Measurements from ENCODE around the gene CDC42BPB.

Gene CDC42BPB

DNA sequence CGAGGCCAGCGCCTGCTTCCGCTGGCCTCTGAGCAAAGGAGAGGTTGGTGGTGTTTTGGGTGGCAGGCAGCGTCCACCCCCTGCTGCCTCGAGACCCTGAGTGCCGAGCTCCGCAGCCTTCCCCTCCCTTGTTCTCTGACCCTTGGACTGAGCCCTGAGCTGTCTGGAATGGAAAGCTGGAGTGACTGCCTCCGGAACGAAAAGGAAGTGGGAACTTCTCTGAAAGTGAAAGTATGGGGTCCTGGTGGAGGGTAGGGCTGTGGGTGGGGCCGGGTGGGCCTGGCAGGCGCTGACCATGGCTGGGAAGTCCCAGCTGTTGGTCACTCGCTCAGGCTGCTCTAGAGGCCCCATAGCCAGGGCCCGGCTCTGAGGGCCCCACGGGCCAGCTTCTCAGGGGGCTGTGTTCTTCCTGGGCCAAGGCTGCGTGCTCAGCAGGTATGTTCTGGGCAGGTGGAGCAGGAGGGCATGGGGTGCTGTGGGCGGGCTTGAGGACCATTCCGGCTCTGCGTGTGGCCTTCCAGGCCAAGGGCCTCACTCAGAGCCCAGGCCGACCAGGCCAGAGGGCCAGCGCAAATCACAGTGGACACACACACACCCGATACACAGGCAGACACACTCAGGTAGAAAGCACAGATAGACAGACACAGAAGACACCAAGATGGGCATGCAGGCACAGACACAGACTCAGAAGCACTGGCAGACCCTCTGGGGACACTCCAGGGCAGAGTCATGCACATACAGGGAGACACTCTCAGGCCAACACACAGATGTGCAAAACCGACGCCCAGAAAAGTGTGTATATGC is 37.3 kb upstream of the CDC42BPB start, which contains the start of gene EXOC3L4:
Gene EXOC3L4, plus strand, starts transcription at position 320 of the 804 bp plus-strand sequence. CDS start 5,495 bp downstream, outside the sequence.
- H3K27ac ChIP-seq (ENCODE audit: insufficient read depth, low read depth, low read length, poor library complexity, severe bottlenecking) = no peak within 1 kb of the TSS
- no peak within 1 kb of the TSS for H3K4me3 ChIP-seq (ENCODE audit: insufficient read depth, low read depth, low read length)
- peaks cover 18% of the 10 kb centered on the region for H3K27me3 ChIP-seq (ENCODE audit: control insufficient read depth, insufficient read depth, low read length, poor library complexity, severe bottlenecking)
- no peaks in the 10 kb centered on the region for H3K9me3 ChIP-seq (ENCODE audit: control insufficient read depth, low read length)
- WGBS, 2 experiments = 90 to 91% methylated on average over 23 of the region's 23 CpGs
- no peaks in the 10 kb centered on the region for H3K36me3 ChIP-seq (ENCODE audit: control insufficient read depth, insufficient read depth, low read length)
- H3K4me1 ChIP-seq (ENCODE audit: control insufficient read depth, insufficient read depth, low read length) = peaks cover 19% of the 10 kb centered on the region

DNA sequence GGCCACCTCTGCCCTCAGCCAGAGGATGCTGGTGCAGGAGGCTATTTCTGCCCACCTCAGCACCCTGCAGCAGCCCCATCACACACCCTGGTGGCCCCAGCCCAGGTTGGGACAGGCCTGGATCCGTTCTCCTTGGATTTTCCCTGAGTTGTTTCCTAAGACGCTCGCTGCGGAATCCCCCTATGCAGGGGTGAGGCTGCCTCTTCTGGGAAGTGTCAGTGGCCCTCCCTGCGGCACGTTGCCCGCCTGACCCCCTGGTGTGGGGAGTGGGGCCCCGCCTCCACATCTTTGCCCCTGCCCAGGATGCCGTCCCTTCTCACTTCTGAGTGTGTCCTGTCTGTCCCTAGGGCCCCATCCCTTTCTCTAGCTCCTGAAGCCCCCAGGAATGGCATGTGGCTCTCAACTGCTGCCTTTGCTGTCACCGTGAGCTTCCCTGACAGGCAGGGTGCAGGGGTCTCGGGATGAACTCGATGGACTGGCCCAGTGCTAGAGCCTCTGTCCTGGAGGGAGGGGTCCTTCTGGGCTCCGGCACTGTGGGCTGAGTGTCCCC is 36.6 kb upstream of the CDC42BPB start:
- 58 to 62% methylated on average over 13 of the region's 13 CpGs for WGBS, 2 experiments
- peaks cover 12% of the 10 kb centered on the region for H3K4me1 ChIP-seq (ENCODE audit: control insufficient read depth, insufficient read depth, low read length)
- no peaks in the 10 kb centered on the region for H3K9me3 ChIP-seq (ENCODE audit: control insufficient read depth, low read length)
- H3K4me3 ChIP-seq (ENCODE audit: insufficient read depth, low read depth, low read length) = no peak overlapping the region
- peaks cover 18% of the 10 kb centered on the region for H3K27me3 ChIP-seq (ENCODE audit: control insufficient read depth, insufficient read depth, low read length, poor library complexity, severe bottlenecking)
- H3K27ac ChIP-seq (ENCODE audit: insufficient read depth, low read depth, low read length, poor library complexity, severe bottlenecking) = no peak overlapping the region
- H3K36me3 ChIP-seq (ENCODE audit: control insufficient read depth, insufficient read depth, low read length) = no peaks in the 10 kb centered on the region

DNA sequence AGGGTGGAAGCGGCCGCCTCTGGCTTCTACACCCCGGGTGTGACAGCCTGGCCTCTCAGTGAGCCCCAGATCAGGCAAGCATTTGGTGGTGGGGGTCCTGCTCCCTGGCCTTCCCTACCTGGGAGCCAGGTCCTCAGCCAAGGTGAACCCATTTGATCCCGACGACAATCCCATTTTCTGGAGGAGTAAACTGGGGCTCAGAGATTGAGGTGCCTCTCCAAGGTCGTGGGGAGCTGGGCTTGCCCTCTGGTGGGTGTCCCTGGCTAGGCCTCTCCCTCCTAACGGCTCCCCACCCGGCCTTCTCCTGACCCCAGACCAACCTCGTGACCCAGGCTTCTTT is 34.5 kb upstream of the CDC42BPB start:
- no peaks in the 10 kb centered on the region for H3K9me3 ChIP-seq (ENCODE audit: control insufficient read depth, low read length)
- peaks cover 8% of the 10 kb centered on the region for H3K4me1 ChIP-seq (ENCODE audit: control insufficient read depth, insufficient read depth, low read length)
- peaks cover 18% of the 10 kb centered on the region for H3K27me3 ChIP-seq (ENCODE audit: control insufficient read depth, insufficient read depth, low read length, poor library complexity, severe bottlenecking)
- no peak overlapping the region for H3K27ac ChIP-seq (ENCODE audit: insufficient read depth, low read depth, low read length, poor library complexity, severe bottlenecking)
- H3K4me3 ChIP-seq (ENCODE audit: insufficient read depth, low read depth, low read length) = no peak overlapping the region
- 66 to 68% methylated on average over 9 of the region's 9 CpGs for WGBS, 2 experiments
- H3K36me3 ChIP-seq (ENCODE audit: control insufficient read depth, insufficient read depth, low read length) = no peaks in the 10 kb centered on the region

DNA sequence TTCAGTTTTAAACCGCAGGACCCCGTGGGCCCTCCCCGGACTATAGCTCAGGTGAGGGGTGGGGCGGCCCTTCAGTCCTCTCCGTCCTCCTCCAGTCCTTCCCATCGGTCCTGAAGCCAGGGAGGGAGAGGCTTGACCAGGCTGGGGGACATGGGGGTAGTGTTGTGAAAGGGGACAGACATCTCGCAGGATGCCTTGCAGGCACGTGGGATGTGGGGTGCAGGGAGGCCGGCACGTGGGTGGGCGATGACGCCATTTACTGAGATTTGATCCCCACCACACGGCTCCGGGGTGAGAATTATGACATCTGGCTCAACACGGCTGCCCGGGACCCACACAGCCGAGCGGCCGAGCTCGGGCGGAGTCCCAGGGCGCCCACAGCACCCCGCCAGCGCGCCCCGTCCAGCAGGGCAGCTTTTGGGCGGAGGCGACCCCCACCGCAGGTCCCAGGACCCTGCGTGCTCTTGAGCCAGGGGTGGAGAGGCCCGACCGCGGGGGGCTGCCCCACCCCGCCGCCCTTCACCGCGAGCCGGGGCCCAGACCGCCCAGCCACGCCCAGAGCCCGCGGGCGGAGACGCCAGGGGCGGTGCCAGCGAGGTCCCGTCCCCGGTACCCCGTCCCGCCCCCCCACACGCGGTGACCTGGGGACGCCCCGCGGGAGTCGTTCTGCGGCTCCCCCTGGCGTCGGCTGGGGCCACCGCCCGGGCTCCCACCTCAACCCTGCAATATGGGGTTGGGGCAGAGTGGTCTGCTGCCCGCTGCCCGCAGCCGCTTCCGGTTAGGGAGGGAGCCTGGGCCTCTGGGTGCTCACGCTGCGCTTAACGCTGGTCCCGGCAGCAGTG is 33.9 kb upstream of the CDC42BPB start:
- Histone ChIP-seq H3K4me1 (ENCODE audit: control insufficient read depth, insufficient read depth, low read length) (peaks cover 8% of the 10 kb centered on the region), H3K36me3 (ENCODE audit: control insufficient read depth, insufficient read depth, low read length) (no peaks in the 10 kb centered on the region), H3K27ac (ENCODE audit: insufficient read depth, low read depth, low read length, poor library complexity, severe bottlenecking) (no peak overlapping the region), H3K4me3 (ENCODE audit: insufficient read depth, low read depth, low read length) (peak overlapping the region; percentile 20), H3K9me3 (ENCODE audit: control insufficient read depth, low read length) (no peaks in the 10 kb centered on the region), H3K27me3 (ENCODE audit: control insufficient read depth, insufficient read depth, low read length, poor library complexity, severe bottlenecking) (peaks cover 18% of the 10 kb centered on the region)
- 18 to 20% methylated on average over 69 of the region's 69 CpGs for WGBS, 2 experiments

DNA sequence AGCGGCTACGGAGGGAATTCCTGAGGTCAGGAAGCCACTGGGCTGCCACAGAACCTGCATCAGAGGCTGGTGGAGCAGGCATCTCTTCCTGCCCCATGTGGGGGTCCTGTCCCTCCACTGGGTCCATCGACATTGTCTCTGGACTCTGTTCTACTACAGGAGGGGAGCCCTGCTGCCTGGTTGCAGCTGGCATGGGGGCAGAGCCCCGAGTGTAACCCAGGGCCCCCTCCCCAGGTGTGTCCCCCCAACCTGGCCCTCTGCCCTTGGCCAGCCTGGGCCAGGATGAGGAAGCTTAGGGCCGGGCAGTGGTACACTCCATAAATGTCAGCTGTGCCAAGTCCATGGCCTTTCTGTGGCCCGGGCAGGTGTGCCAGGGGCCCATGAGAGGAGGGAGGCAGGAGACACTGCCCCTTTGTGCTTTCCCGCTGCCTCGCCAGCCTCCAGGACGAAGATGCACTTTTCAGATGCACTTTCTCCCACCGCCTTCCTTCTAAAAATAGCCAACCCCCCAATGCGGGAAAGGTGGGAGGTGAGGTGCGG is 33.2 kb upstream of the CDC42BPB start:
- WGBS, 2 experiments = 86 to 91% methylated on average over 12 of the region's 12 CpGs
- no peak overlapping the region for H3K4me3 ChIP-seq (ENCODE audit: insufficient read depth, low read depth, low read length)
- H3K4me1 ChIP-seq (ENCODE audit: control insufficient read depth, insufficient read depth, low read length) = peaks cover 8% of the 10 kb centered on the region
- no peaks in the 10 kb centered on the region for H3K36me3 ChIP-seq (ENCODE audit: control insufficient read depth, insufficient read depth, low read length)
- H3K9me3 ChIP-seq (ENCODE audit: control insufficient read depth, low read length) = no peaks in the 10 kb centered on the region
- H3K27ac ChIP-seq (ENCODE audit: insufficient read depth, low read depth, low read length, poor library complexity, severe bottlenecking) = no peak overlapping the region
- peaks cover 19% of the 10 kb centered on the region for H3K27me3 ChIP-seq (ENCODE audit: control insufficient read depth, insufficient read depth, low read length, poor library complexity, severe bottlenecking)

DNA sequence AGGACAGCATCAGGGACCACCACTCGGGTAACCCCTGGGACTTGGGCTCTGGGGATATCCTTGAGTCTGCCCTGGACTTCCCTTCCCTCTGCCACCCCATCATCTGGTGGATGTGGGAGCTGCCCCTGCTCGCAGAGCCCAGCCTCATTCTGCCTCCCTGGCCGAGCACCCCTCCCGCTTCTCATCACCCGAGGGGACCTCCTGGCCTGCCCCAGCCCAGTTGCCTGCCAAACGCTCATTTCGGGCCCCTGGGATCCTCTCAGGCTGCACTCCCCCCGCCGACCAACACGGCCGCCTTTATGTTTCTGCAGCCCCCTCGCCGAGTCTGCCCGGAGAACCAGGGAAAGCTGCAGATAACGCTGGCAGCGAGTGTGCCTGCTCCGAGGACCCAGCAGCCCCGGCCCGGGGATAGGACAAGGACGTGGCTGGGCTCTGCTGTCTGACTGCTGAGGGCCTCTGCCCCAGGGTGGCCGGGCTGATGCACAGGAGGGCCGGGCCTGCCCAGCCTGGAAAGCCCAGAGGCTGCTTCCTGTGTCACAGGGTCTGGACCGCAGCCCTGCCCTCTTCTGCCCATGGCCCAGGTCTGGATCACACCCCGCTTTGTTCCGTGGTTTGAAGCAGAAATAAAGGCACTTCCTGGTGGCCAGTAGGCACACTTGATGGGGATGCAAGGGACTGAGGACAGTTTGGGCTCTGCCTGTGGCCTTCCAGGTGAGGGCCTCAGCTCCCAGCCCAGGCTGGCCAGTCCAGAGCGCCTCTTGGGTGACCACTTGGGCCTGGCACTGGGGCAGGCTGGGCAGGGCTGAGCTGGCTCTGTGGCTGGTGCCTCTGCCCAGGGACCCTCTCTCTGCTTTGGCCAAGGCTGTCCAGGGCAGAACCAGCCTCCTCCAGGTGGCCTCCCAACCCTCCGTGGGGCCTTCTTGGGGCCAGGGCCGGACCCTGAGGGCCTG is 32.3 kb upstream of the CDC42BPB start:
- Histone ChIP-seq H3K36me3 (ENCODE audit: control insufficient read depth, insufficient read depth, low read length) (no peaks in the 10 kb centered on the region), H3K27ac (ENCODE audit: insufficient read depth, low read depth, low read length, poor library complexity, severe bottlenecking) (no peak overlapping the region), H3K9me3 (ENCODE audit: control insufficient read depth, low read length) (no peaks in the 10 kb centered on the region), H3K4me1 (ENCODE audit: control insufficient read depth, insufficient read depth, low read length) (peaks cover 3% of the 10 kb centered on the region), H3K4me3 (ENCODE audit: insufficient read depth, low read depth, low read length) (no peak overlapping the region), H3K27me3 (ENCODE audit: control insufficient read depth, insufficient read depth, low read length, poor library complexity, severe bottlenecking) (peaks cover 28% of the 10 kb centered on the region)
- 87 to 88% methylated on average over 28 of the region's 28 CpGs for WGBS, 2 experiments

DNA sequence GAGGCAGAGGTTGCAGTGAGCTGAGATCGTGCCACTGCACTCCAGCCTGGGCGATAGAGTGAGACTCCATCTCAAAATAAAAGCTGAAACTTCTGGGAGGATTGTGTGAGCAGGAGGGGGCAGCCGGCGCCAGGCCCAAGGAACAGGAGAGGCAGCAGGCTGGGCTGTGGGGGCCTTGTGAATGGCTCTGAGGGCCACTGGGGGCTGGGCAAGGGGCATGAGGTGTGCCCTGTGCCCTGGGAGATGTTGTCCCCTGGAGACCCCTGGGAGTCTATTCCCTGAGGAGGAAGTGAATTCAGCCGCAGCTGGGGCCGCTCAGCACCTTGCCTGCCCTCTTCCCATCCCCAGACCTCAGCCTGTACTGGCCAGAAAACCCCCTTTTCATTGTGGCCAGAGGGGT is 31.6 kb upstream of the CDC42BPB start:
- no peaks in the 10 kb centered on the region for H3K36me3 ChIP-seq (ENCODE audit: control insufficient read depth, insufficient read depth, low read length)
- H3K27ac ChIP-seq (ENCODE audit: insufficient read depth, low read depth, low read length, poor library complexity, severe bottlenecking) = no peak overlapping the region
- H3K9me3 ChIP-seq (ENCODE audit: control insufficient read depth, low read length) = no peaks in the 10 kb centered on the region
- H3K27me3 ChIP-seq (ENCODE audit: control insufficient read depth, insufficient read depth, low read length, poor library complexity, severe bottlenecking) = peaks cover 35% of the 10 kb centered on the region
- 88 to 94% methylated on average over 6 of the region's 6 CpGs for WGBS, 2 experiments
- no peak overlapping the region for H3K4me3 ChIP-seq (ENCODE audit: insufficient read depth, low read depth, low read length)
- peaks cover 3% of the 10 kb centered on the region for H3K4me1 ChIP-seq (ENCODE audit: control insufficient read depth, insufficient read depth, low read length)

DNA sequence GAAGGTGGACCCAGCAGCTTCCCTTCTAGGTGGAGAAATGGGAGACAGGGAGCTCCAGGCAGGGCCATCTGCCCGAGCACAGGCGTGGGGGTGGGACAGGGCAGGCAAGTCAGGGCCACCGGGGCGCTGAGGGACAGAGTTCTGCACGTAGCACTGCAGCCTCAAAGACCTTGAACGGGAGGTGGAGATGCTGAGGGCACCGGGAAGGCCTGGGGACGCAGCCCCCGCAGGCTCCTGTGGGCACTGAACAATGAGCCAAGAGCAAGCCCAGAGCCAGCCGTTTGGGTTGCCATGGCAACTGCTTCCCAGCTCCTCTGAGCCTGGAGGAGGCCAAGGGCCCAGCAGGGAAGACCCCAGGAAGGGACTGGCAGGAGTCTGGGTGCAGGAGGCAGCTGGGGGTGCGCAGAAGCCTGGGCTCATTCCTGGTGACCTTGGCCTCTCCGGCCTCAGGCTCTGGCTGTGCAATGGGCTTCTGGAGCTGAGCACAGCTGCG is 30.0 kb upstream of the CDC42BPB start:
- peaks cover 51% of the 10 kb centered on the region for H3K27me3 ChIP-seq (ENCODE audit: control insufficient read depth, insufficient read depth, low read length, poor library complexity, severe bottlenecking)
- H3K4me3 ChIP-seq (ENCODE audit: insufficient read depth, low read depth, low read length) = no peak overlapping the region
- 61 to 64% methylated on average over 13 of the region's 13 CpGs for WGBS, 2 experiments

DNA sequence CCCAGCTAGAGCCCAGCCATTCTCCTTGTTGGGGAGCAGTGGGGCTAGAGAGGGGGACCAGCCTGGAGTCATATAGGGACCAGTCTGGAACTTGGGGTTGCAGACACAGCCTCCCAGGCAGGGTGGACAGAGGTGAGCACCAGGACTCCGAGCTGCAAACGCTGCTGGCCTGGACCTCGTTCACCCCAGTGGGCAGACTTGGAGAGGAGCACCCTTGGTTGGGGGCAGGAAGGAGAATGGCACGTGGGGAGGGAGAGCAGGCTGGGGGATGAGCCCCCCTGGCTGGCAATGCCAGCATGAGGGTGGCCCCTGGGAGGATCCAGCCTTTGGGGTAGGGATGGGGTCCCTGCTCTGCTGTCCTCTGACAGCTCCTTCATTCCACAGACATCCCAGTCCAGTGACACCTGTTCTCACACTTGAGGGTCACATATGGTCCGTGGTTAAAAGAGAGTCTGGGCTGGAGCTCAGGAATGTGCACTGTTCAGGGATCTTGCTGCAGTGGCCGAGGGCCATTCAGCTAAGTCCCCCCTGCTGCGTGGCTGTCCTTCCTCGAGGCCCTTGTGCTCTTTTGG is 29.5 kb upstream of the CDC42BPB start:
- Histone ChIP-seq H3K27me3 (ENCODE audit: control insufficient read depth, insufficient read depth, low read length, poor library complexity, severe bottlenecking) (peaks cover 56% of the 10 kb centered on the region), H3K36me3 (ENCODE audit: control insufficient read depth, insufficient read depth, low read length) (no peaks in the 10 kb centered on the region), H3K27ac (ENCODE audit: insufficient read depth, low read depth, low read length, poor library complexity, severe bottlenecking) (no peak overlapping the region), H3K4me1 (ENCODE audit: control insufficient read depth, insufficient read depth, low read length) (peaks cover 3% of the 10 kb centered on the region), H3K9me3 (ENCODE audit: control insufficient read depth, low read length) (no peaks in the 10 kb centered on the region), H3K4me3 (ENCODE audit: insufficient read depth, low read depth, low read length) (no peak overlapping the region)
- WGBS, 2 experiments = 87 to 88% methylated on average over 8 of the region's 8 CpGs

More for the DNA sequence above, 30.0 kb upstream of the CDC42BPB start:
- H3K4me1 ChIP-seq (ENCODE audit: control insufficient read depth, insufficient read depth, low read length) = peaks cover 3% of the 10 kb centered on the region
- H3K36me3 ChIP-seq (ENCODE audit: control insufficient read depth, insufficient read depth, low read length) = no peaks in the 10 kb centered on the region
- H3K27ac ChIP-seq (ENCODE audit: insufficient read depth, low read depth, low read length, poor library complexity, severe bottlenecking) = no peak overlapping the region
- H3K9me3 ChIP-seq (ENCODE audit: control insufficient read depth, low read length) = no peaks in the 10 kb centered on the region
